H1 (cell line): ENCODE measurements around the gene PLA2R1. TPM values are rescaled to one million over a fixed set of nuclear protein-coding genes. Genes with fewer than 3 reads are reported as not detected.

Experiments used
- CTCF ChIA-PET: fragments of 300-600 bp; sonication (Branson Sonifier 250); formaldehyde crosslinking; loops from one replicate; lab custom pipeline; 2021; ENCODE audit not compliant: partially characterized antibody; lab: Charles Lee
- POLR2A ChIA-PET: fragments of 300-600 bp; sonication (Branson Sonifier 250); formaldehyde crosslinking; loops from one replicate; lab custom pipeline; 2021; ENCODE audit warnings: inconsistent platforms; ENCODE audit not compliant: partially characterized antibody; lab: Charles Lee
- DNase-seq, 2 experiments: peaks; one replicate each; pipeline versions ENCODE4 v3.0.0 to v3.0.0-alpha.2; 2010 to 2022; ENCODE audit warnings: low spot score in 2 of 2, low read depth in 1 of 2, mixed read lengths in 1 of 2
- FAIRE-seq: peaks from 2 replicates; lab custom pipeline; 2011; peaks lifted over from hg19 to GRCh38; lab: Jason Lieb, UNC
- H2AFZ ChIP-seq: 2 replicates; pipeline ENCODE4 v1.8.1; 2012; ENCODE audit warnings: low read length, inconsistent platforms
- H2AK5ac ChIP-seq: 2 replicates; pipeline ENCODE4 v1.6.1; 2013; ENCODE audit warnings: low read depth, low read length
- H2BK120ac ChIP-seq: replicated peaks from 2 replicates; pipeline ENCODE3; 2013; ENCODE audit warnings: low read depth, low read length, inconsistent platforms
- H2BK12ac ChIP-seq: 2 replicates; pipeline ENCODE4 v1.6.1; 2013; ENCODE audit warnings: low read depth, low read length
- H2BK15ac ChIP-seq: 2 replicates; pipeline ENCODE4 v1.6.1; 2013; ENCODE audit warnings: low read length
- H2BK20ac ChIP-seq: 2 replicates; pipeline ENCODE4 v1.6.1; 2013; ENCODE audit warnings: low read length
- H2BK5ac ChIP-seq: 2 replicates; pipeline ENCODE4 v1.6.1; 2013; ENCODE audit warnings: low read depth, low read length
- H3K14ac ChIP-seq: 2 replicates; pipeline ENCODE4 v1.6.1; 2013; ENCODE audit warnings: inconsistent platforms; ENCODE audit not compliant: insufficient read length
- H3K18ac ChIP-seq: 2 replicates; pipeline ENCODE4 v1.6.1; 2013; ENCODE audit warnings: low read length; ENCODE audit errors: extremely low read depth
- H3K23ac ChIP-seq: 2 replicates; pipeline ENCODE4 v1.6.1; 2013; ENCODE audit warnings: inconsistent platforms; ENCODE audit not compliant: insufficient read length
- H3K23me2 ChIP-seq: 2 replicates; pipeline ENCODE4 v1.6.1; 2013; ENCODE audit warnings: low read depth, low read length
- H3K27ac ChIP-seq: 2 replicates; pipeline ENCODE4 v1.6.1; 2011; ENCODE audit warnings: low read depth, low read length, inconsistent platforms
- H3K27me3 ChIP-seq, 4 experiments: replicated peaks in 1 of 4; 1 replicate in 1 of 4; 2 replicates in 3 of 4; pipeline versions ENCODE4 v1.6.1 to v1.8.1; 2011 to 2013; ENCODE audit warnings: low read length in 3 of 4, mild to moderate bottlenecking in 3 of 4, inconsistent platforms in 2 of 4, mixed read lengths in 2 of 4, moderate library complexity in 1 of 4; ENCODE audit not compliant: control insufficient read depth in 3 of 4, insufficient read depth in 3 of 4; ENCODE audit errors: extremely low read depth in 1 of 4
- H3K36me3 ChIP-seq, 4 experiments: 2 replicates each; pipeline versions ENCODE4 v1.6.1 to v1.8.1; 2011 to 2013; ENCODE audit warnings: mild to moderate bottlenecking in 4 of 4, low read length in 3 of 4, moderate library complexity in 2 of 4, control low read depth in 1 of 4, inconsistent platforms in 1 of 4; ENCODE audit not compliant: insufficient read depth in 4 of 4, control insufficient read depth in 2 of 4
- H3K4ac ChIP-seq: replicated peaks from 2 replicates; pipeline ENCODE3; 2013; ENCODE audit warnings: low read length, low read depth, mixed read lengths, inconsistent platforms; ENCODE audit not compliant: insufficient read length
- H3K4me1 ChIP-seq, 4 experiments: replicated peaks in 1 of 4; 1 replicate in 1 of 4; 2 replicates in 3 of 4; pipeline versions ENCODE4 v1.6.1 to v1.8.1; 2011 to 2013; ENCODE audit warnings: low read length in 3 of 4, inconsistent platforms in 2 of 4, mixed read lengths in 1 of 4; ENCODE audit not compliant: insufficient read depth in 4 of 4, control insufficient read depth in 3 of 4
- H3K4me2 ChIP-seq, 2 experiments: 2 replicates each; pipeline versions ENCODE4 v1.6.1 to v1.8.1; 2011 to 2013; ENCODE audit warnings: low read depth in 2 of 2, low read length in 2 of 2, control low read depth in 1 of 2, inconsistent platforms in 1 of 2, mild to moderate bottlenecking in 1 of 2; ENCODE audit not compliant: insufficient read depth in 1 of 2
- H3K4me3 ChIP-seq, 4 experiments: fragments of 200-600, 300-600 bp in 1 of 4; sonication (generic), shearing (Covaris generic), sonication (Bioruptor Twin) in 1 of 4; 2 replicates each; pipeline versions ENCODE4 v1.5.1 to v1.8.1; 2011 to 2016; ENCODE audit warnings: low read length in 4 of 4, low read depth in 3 of 4, control low read depth in 2 of 4, inconsistent platforms in 2 of 4, mild to moderate bottlenecking in 2 of 4, mixed read lengths in 1 of 4, moderate library complexity in 1 of 4; ENCODE audit not compliant: insufficient read depth in 2 of 4; ENCODE audit errors: extremely low read depth in 1 of 4
- H3K56ac ChIP-seq: replicated peaks from 2 replicates; pipeline ENCODE3; 2013; ENCODE audit warnings: low read depth, mild to moderate bottlenecking, mixed read lengths, low read length, inconsistent platforms; ENCODE audit not compliant: insufficient read length
- H3K79me1 ChIP-seq: 2 replicates; pipeline ENCODE4 v1.6.1; 2013; ENCODE audit warnings: low read depth, low read length, control low read depth
- H3K79me2 ChIP-seq, 2 experiments: 2 replicates each; pipeline versions ENCODE4 v1.6.1 to v1.8.1; 2012 to 2013; ENCODE audit warnings: low read length in 2 of 2, mild to moderate bottlenecking in 2 of 2, inconsistent platforms in 1 of 2; ENCODE audit not compliant: insufficient read depth in 2 of 2, control insufficient read depth in 1 of 2
- H3K9ac ChIP-seq, 4 experiments: replicated peaks in 1 of 4; 1 replicate in 1 of 4; 2 replicates in 3 of 4; pipeline versions ENCODE4 v1.6.1 to v1.8.1; 2011 to 2013; ENCODE audit warnings: low read depth in 3 of 4, low read length in 3 of 4, control low read depth in 2 of 4, mild to moderate bottlenecking in 2 of 4, moderate library complexity in 2 of 4, inconsistent platforms in 1 of 4; ENCODE audit errors: extremely low read depth in 1 of 4
- H3K9me3 ChIP-seq, 2 experiments: 2 replicates each; pipeline versions ENCODE4 v1.6.1 to v1.8.1; 2012 to 2013; ENCODE audit warnings: mild to moderate bottlenecking in 2 of 2, moderate library complexity in 2 of 2, control low read depth in 1 of 2, inconsistent platforms in 1 of 2, low read depth in 1 of 2, low read length in 1 of 2, mixed read lengths in 1 of 2; ENCODE audit not compliant: insufficient read depth in 2 of 2
- H4K20me1 ChIP-seq, 2 experiments: replicated peaks in 1 of 2; 2 replicates each; pipeline versions ENCODE3 to v1.8.1; 2011 to 2013; ENCODE audit warnings: inconsistent platforms in 2 of 2, low read length in 2 of 2, mild to moderate bottlenecking in 1 of 2; ENCODE audit not compliant: insufficient read depth in 2 of 2, control insufficient read depth in 1 of 2
- H4K5ac ChIP-seq: 2 replicates; pipeline ENCODE4 v1.6.1; 2013; ENCODE audit warnings: low read length, low read depth, mixed read lengths, inconsistent platforms; ENCODE audit not compliant: insufficient read length
- H4K8ac ChIP-seq: 2 replicates; pipeline ENCODE4 v1.8.0; 2013; ENCODE audit warnings: mild to moderate bottlenecking, moderate library complexity, low read length, inconsistent platforms; ENCODE audit not compliant: insufficient read depth; ENCODE audit errors: extremely low read depth
- H4K91ac ChIP-seq: replicated peaks from 2 replicates; pipeline ENCODE3; 2013; ENCODE audit warnings: low read length, mixed read lengths, inconsistent platforms; ENCODE audit not compliant: insufficient read length
- BACH1 ChIP-seq: IDR thresholded peaks from 2 replicates; pipeline ENCODE4 v1.6.1; 2012; ENCODE audit warnings: low read length, improper control_type of control experiment
- EP300 ChIP-seq, 2 experiments: IDR thresholded peaks; 1 replicate in 1 of 2; 2 replicates in 1 of 2; pipeline ENCODE4 v1.6.1; 2011 to 2012; ENCODE audit warnings: low read depth in 2 of 2, low read length in 2 of 2, mild to moderate bottlenecking in 2 of 2, borderline replicate concordance in 1 of 2, inconsistent platforms in 1 of 2, moderate library complexity in 1 of 2
- GABPA ChIP-seq: IDR thresholded peaks from 2 replicates; pipeline ENCODE4 v1.6.1; 2011; ENCODE audit warnings: mild to moderate bottlenecking, low read length, moderate library complexity, borderline replicate concordance; ENCODE audit not compliant: insufficient read depth
- GTF2F1 ChIP-seq: IDR thresholded peaks from 2 replicates; pipeline ENCODE4 v1.6.1; 2012; ENCODE audit warnings: low read depth, low read length, improper control_type of control experiment, borderline replicate concordance
- HDAC6 ChIP-seq: IDR thresholded peaks from one replicate; pipeline ENCODE4 v1.7.1; 2012; ENCODE audit warnings: low read depth, mild to moderate bottlenecking, inconsistent platforms, low read length, moderate library complexity
- POLR2AphosphoS5 ChIP-seq: IDR thresholded peaks from 2 replicates; pipeline ENCODE4 v1.6.1; 2011; ENCODE audit warnings: low read depth, low read length
- SP1 ChIP-seq: IDR thresholded peaks from 2 replicates; pipeline ENCODE4 v1.6.1; 2011; ENCODE audit warnings: low read depth, low read length
- TAF7 ChIP-seq: optimal IDR thresholded peaks from 2 replicates; pipeline ENCODE3; 2011; ENCODE audit warnings: low read depth, mild to moderate bottlenecking, inconsistent platforms, low read length, moderate library complexity, borderline replicate concordance
- TBP ChIP-seq: IDR thresholded peaks from 2 replicates; pipeline ENCODE4 v1.6.1; 2011; ENCODE audit warnings: low read depth, low read length, improper control_type of control experiment
- WGBS, 2 experiments: shearing (Covaris generic) in 1 of 2; methylation state at CpG; one replicate each; pipeline versions ENCODE4 v1.1.6 to v1.1.7; 2013 to 2015; ENCODE audit warnings: low lambda C conversion rate in 2 of 2, mixed read lengths in 2 of 2, inconsistent platforms in 1 of 2, low coverage in 1 of 2, missing lambda C conversion rate in 1 of 2; ENCODE audit not compliant: insufficient replicate concordance in 2 of 2, insufficient coverage in 1 of 2, insufficient read length in 1 of 2; ENCODE audit errors: extremely low coverage in 1 of 2, missing lambda C conversion rate in 1 of 2; 5-methylcytosine and 5-hydroxymethylcytosine counted together
- polyA plus RNA-seq, 7 experiments: library from polyadenylated mRNA; depleted of rRNA in 3 of 7; stranded (reverse) in 5 of 7; unstranded in 2 of 7; fragments of >200 nt in 5 of 7; fragments of 200-250 nt in 2 of 7; gene quantifications; 1 replicate in 5 of 7; 2 replicates in 1 of 7; 4 replicates in 1 of 7; pipeline versions ENCODE4 v1.2.1 to v1.2.3, GENCODE V29; 2011 to 2013; ENCODE audit warnings: missing spikeins in 2 of 7, mixed read lengths in 2 of 7
- total RNA-seq: library from RNA; stranded (reverse); fragmentation: NEBNext Ultra II Directional; extraction: Animal tissue kit (Norgen Biotek cat#: 25700); gene quantifications from 2 replicates; pipeline ENCODE4 v1.2.1, GENCODE V29; 2021
- TF ChIP-seq, protein P1 (sequence below): IDR thresholded peaks from 2 replicates; pipeline ENCODE4 v1.6.1; 2011; ENCODE audit warnings: low read depth, mild to moderate bottlenecking, low read length; ENCODE audit not compliant: insufficient read depth

Gene PLA2R1
- total and polyA plus RNA-seq, 2 of the 8 experiments (the other 6 are each of a cell fraction or from before 2014, with no cell fraction given): 0.65 to 1.5 TPM

DNA sequence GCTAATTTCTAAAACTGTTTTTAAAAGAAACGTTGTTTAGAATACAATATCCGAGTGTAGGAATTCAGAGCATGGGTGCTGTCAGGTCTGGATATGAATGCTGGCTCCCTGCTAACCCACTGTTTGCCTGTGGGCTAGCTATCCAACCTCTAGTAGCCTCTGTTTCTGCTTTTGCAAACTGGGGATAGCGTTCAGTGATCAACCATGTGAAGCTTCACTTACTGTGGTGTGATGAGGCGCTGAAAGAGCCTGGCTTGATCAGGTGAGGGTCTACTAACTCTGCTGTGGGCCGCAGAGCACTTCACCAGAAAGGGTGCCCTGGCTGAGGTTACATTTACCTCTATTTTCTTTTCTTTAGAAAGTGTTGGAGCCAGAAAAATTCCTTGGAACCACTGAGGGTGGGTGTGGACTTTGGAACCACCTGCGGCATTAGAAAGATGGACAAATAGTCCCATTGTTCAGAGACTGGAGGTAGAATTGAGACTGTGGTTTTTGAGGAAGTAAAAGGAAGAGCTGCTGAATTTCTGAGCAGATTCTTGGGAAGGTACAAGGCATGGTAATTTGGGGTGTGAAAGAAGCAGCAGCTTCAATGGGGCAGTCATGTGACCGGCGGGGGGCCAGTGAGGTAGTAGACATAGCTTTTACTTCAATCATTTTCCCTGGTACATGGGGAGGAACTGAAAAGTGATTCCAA lies 168.1 kb downstream of the PLA2R1 start:
- no peaks in the 10 kb centered on the region for H3K23me2 ChIP-seq
- no peaks in the 10 kb centered on the region for H3K36me3 ChIP-seq
- TF ChIP-seq BACH1 (no peak), POLR2AphosphoS5 (no peak), EP300 (IDR thresholded peaks at IDR 0.05; ENCODE audit: borderline replicate concordance in 1 of 2, low read depth in 2 of 2, low read length in 2 of 2) (no peak), HDAC6 (no peak), GTF2F1 (no peak), TAF7 (no peak), GABPA (no peak), SP1 (no peak), TBP (no peak)
- TF ChIP-seq, protein P1, sequence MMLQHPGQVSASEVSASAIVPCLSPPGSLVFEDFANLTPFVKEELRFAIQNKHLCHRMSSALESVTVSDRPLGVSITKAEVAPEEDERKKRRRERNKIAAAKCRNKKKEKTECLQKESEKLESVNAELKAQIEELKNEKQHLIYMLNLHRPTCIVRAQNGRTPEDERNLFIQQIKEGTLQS: no peak
- H3K4me1 ChIP-seq: 0 out of 7 replicates have a peak, but pooled peaks cover 0 to 2% (median 0%) of the 10 kb centered on the region in 4 experiments
- H2BK5ac ChIP-seq: no peak overlapping the region
- CTCF ChIA-PET: interaction anchor here (0.7 to 1.6 kb wide), 3 partner anchors 19 to 58 kb away, joined by 3 to 4 read pairs (median 4); no protein-coding TSS in a partner anchor
- H4K91ac ChIP-seq: no peak overlapping the region
- WGBS, 2 experiments: 92% methylated on average over 8 of the region's 8 CpGs; no CpG with 5 or more reads in 1 of the 2 experiments
- H3K27ac ChIP-seq: no peak overlapping the region
- no peak overlapping the region for H2AFZ ChIP-seq
- no peaks in the 10 kb centered on the region for H3K79me1 ChIP-seq
- no peak overlapping the region for H3K56ac ChIP-seq
- H3K4me2 ChIP-seq: no peak overlapping the region
- POLR2A ChIA-PET: interaction anchor here (1.0 kb wide), 1 partner anchor 10 kb away, joined by 5 read pairs; the partner anchor contains the start of gene LY75
- H3K27me3 ChIP-seq: peaks cover 0 to 5% (median 0%) of the 10 kb centered on the region in 4 experiments; a peak in 2 of 7 replicates
- no peak overlapping the region for H2BK12ac ChIP-seq
- no peak overlapping the region for H3K18ac ChIP-seq
- H3K9ac ChIP-seq: no peak overlapping the region
- FAIRE-seq (no peak), DNase-seq (no peak)
- no peaks in the 10 kb centered on the region for H3K9me3 ChIP-seq
- H4K5ac ChIP-seq: no peak overlapping the region
- H2AK5ac ChIP-seq: no peak overlapping the region
- no peak overlapping the region for H4K8ac ChIP-seq
- H2BK20ac ChIP-seq: no peak overlapping the region
- H2BK120ac ChIP-seq: no peak overlapping the region
- H3K4ac ChIP-seq: no peak overlapping the region
- H3K23ac ChIP-seq: no peak overlapping the region
- no peaks in the 10 kb centered on the region for H3K79me2 ChIP-seq
- H3K4me3 ChIP-seq: no peak overlapping the region
- H4K20me1 ChIP-seq: no peaks in the 10 kb centered on the region
- H3K14ac ChIP-seq: no peak overlapping the region
- no peak overlapping the region for H2BK15ac ChIP-seq
